ENCODE results near the gene CRYZ. TPM values are rescaled to one million over a fixed set of nuclear protein-coding genes. Genes with fewer than 3 reads are reported as not detected.

The CRYZ gene
- 52.9 and 53.3 TPM in 2 replicates for total RNA-seq

GRCh38 chr1:74732960-74733603 is at the start of gene CRYZ, which contains the start of gene TYW3:
TSS of gene CRYZ (minus strand) at chr1:74733050. CDS start at chr1:74724821, 8,229 bp downstream.
TSS of gene TYW3 (plus strand) at chr1:74733152. CDS start at chr1:74733245, 93 bp downstream.

GRCh38 chr1:74673351-74674111 is 59.3 kb downstream of the CRYZ start, which contains the start of gene ERICH3:
TSS of gene ERICH3 (minus strand) at chr1:74673792. CDS start at chr1:74673519, 273 bp downstream.

Other genes starting within 250 kb of the CRYZ start
- not detected in 2 replicates for gene LRRC53, start 220.4 kb downstream of the CRYZ start, total RNA-seq
- gene ERICH3, start 59.3 kb downstream of the CRYZ start, total RNA-seq: under 0.01 TPM in 1 of 2 replicates, not detected in the other
- gene TYW3, start 102 bp upstream of the CRYZ start, total RNA-seq: 14.4 and 24.3 TPM in 2 replicates

All from regular cardiac myocyte (primary cell).